ENCODE results near the gene THG1L.
A peak's percentile ranks its signal among the peaks of the same experiment; 100 is the strongest.

THG1L gene

DNA sequence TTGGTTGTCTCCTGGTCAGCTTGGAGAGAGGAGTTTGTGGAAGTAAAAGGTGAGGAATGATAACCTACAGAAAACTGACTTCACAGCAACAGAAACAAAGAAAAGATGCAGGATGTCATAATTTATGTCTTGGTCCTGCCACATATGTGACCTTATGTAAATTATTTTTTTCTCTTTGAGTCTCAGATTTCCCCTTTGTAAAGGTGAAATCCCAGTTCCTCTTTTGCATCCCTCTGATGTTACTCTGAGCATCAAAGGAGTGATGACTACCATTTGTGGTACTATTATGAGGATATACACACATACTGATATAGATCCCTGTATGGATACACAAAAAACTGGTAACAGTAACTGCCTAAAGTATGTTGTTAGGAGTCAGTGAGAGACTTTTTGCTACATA is 1.4 kb upstream of the THG1L start:
- DNase-seq: no peak

DNA sequence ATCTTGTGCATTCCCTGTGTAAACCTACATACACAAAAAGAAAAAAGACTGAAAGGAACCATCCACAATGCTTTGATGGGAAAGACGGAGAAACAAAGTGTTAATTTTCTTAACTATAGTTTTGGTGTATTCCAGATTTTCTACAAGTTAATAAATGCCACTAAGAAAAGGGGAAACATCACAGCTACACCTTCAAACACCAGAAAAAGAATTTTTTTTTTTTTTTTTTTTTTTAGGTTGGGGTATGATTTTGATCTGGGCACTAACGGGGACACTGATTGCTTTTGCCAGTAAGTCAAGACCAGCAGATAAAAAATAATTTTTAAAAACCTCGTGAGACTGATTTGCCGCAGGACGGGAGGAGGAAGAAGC is 334 bp upstream of the THG1L start:
- no peak for DNase-seq

DNA sequence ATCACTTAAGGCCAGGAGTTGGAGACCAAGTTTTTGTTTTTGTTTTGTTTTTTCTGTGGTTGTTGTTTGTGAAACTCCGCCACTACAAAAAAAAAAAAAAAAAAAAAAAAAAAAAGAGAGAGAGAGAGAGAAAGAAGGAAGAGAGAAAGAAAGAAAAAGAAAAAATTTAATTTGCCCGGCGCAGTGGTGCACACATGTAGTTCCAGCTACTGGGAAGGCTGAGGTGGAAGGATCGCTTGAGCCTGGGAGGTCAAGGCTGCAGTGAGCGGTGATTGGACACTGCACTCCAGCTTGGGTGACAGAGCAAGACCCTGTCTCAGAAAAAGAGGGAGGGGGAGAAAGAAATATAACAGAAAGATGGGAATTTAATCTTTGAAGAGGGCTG is 902 bp downstream of the THG1L start:
- DNase-seq: no peak

DNA sequence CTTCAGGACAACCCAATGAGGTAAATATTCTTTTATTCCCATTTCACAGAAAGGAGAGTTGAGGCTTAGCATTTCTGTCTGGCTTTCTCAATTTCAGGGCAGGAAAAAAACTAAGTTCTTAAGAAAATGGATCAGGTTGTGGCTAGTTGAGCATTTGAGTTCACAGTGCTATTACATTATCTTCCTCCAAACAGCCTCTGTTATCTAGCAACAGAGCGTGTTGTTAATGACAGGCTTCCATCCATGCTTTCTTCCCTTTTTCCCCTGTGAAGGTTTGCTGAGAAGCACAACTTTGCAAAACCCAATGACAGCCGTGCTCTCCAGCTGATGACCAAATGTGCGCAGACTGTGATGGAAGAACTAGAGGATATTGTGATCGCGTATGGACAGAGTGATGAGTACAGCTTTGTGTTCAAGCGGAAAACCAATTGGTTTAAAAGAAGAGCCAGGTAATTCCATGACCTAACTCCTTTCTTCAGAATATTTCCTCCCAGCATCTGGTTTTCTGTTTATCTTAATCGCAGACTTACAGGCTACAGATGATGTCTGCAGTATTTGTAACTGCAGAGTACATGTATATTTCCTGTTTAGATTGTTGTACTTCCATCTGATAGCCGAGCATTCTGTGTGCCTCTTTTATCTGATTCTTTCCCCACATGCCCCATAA is 1.5 kb downstream of the THG1L start:
- DNase-seq: no peak

DNA sequence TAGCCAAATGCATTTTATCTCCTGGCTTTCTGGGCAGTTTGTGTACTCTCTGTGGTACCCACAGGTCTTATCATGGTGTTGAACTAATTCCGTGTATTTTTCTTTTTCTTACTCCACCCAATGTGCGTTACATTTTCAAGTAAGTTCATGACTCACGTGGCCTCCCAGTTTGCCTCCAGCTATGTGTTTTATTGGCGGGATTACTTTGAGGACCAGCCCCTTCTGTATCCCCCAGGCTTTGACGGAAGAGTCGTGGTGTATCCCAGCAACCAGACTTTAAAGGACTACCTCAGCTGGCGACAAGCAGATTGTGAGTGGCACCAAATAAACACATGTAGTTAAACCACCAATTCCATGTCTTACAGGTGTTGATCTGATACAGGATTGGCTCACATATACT is 3.2 kb downstream of the THG1L start:
- no peak for DNase-seq

DNA sequence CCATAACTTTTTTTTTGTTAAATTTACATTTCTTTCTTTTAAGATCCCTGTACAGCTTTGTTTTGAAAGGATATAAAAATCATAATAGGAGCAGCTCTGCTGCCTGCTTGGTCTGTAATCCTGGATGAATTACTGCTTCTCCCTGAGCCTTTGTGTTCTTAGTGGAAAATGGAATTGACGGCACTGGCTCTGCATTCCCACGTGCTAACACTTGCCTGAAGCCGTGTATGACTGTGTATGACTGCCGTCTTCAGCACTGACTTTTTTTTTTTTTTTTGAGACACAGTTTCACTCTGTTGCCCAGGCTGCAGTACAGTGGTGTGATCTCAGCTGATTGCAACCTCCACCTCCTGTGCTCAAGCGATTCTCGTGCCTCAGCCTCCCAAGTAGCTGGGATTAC is 4.8 kb downstream of the THG1L start:
- DNase-seq: no peak

DNA sequence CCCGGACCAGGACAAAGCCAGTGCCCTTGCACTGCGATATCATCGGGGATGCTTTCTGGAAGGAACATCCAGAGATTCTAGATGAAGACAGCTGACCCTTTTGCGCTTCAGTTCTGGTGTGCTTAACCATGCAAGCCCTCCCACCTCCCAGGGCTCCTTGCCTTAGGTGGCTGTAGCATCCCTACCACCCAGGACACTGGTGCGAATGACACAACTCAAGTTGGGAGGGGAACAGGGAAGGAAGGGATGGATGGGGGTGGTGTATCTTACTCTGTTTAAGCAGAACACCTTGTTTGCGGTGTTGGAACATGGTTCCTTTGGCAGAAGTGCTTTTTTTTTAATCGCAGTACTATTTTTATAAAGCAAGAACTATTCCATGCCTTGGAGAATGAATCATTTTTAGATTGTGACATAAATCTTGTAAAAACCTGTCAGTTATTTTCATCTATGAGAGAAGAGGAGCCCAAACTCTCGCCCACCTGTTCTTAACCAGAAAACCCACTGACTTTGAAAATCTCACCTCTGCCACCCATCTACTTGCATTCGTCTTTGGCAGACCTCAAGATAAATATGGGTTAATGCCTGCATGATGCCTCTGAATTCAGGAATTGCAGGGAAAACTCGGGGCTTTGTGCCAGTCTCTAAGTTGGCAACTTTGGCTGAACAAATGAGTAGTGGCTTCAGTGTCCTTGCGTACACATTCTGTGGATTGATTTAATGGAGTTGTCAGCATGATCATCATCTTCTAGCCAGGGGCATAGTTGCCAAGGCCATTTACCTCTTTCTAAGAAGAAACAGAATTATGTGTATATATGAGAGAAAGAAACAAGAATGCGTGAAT is 8.4 kb downstream of the THG1L start:
- DNase-seq: no peak

DNA sequence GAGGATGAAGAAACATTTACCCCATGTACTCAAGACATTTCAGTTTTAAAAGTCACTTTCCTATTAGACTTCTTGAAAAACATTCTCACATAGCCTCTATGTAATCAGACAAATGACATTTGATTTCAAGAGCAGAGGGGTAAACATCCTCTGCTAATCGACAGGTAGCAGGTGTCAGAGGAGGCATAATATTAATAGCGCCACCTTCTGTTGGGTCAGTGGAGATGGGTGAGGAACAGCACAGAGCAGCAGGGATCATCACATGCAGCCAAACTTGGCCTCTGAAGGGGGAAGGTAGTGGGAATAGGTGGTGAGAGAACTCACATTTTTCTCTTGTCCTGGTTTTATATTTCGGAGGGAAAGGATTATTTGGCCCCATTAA is 9.0 kb downstream of the THG1L start:
- DNase-seq: no peak

DNA sequence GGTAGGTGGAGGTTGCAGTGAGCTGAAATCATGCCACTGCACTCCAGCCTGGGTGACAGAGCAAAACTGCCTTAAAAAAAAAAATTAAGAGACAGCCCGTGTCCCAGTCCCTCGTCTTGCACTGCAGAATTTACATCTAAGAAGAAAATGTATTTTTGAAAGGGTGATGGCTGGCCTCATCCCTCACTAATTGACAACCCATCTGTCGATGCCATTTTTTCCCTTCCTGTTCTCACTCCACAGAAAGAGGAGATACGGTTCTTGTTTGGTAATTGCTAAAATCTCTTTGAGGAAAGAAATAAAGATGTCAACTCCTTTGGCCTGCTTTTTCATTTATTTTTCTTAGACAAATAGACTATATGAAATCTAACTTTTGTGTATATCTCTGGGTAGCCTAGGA is 9.9 kb downstream of the THG1L start:
- no peak for DNase-seq

DNA sequence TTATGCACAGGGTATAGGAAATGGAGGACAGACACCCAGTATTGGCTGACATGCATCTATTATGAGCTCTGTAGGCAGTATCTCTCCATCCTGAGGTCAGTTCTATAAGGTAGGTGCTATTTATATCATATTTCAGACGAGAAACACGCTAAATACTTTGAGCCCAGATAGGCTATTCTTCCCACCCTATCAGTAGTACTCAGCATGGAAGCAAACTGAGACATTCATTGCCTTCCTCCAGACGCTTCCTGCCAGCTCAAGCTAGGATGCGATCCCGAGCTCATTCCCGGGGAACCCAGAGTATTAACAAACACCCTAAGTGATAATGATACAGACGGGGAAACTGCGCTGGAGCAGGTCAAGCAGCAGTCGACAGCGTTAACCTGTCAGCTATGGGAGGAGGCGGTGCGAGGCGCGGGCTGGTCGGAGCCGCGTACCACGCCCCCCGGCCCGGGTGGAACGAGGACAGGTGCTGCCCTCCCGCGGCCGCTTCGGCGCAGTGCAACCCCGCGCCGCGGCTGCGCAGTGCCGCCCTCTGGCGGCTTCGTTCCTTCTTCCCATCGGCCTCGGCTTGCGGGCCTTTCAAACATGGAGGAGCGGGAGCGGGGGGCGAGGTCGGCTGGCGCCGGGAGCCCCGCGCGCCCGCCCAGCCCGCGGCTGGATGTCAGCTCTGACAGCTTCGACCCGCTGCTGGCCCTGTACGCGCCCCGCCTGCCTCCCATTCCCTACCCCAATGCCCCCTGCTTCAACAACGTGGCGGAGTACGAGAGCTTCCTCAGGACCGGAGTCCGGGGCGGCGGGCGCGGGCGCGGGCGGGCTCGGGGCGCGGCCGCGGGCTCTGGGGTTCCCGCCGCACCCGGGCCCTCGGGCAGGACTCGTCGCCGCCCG is 12.2 kb downstream of the THG1L start, which contains the start of gene LSM11:
LSM11 (plus strand) TSS at position 550 of the 888 bp plus-strand sequence; CDS start at position 589, 39 bp downstream.
- DNase-seq: peak; percentile 78 to 87 (median 80)

DNA sequence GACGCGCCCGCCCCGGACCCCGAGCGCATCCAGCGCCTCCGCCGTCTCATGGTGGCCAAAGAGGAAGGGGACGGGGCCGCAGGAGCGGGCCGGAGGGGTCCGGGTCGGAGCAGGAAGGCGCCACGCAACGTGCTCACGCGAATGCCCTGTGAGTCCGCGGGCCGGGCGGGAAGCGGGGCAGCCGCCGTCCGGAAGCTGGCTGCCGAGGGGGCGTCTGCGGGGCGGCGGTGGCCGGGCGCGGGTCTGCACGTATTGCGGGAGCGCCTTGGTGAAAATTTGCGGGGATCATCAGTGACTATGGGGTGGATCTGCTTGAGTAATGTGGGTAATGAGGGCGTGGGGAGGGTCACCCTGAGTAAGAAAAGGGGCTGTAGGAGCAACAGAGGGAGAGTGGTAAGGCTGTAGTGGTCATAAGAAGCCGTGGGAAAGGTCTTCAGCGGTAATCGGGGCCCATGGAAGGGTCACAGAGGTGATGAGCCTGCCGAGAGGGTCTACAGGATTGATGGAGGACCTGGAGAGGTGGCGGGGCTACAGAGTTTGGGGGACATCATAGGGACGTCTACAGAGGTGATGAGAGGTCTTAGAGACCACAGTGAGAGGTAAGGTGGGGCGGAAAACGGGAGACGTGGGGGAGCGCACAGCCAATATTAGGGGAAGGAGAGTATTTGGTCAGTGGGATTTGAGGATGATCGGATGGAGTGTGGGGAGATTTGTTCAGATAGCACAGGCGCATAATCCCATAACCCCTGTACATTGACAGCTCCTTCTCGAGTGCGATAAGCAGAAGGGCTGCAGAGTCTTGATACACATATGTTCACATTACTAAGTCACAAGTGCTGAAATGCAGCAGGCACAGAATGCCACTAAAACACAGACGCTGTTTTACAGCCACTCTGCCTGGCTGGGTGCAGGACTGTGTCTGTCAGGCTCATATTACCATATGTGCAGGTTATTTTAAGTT is 13.1 kb downstream of the THG1L start:
- DNase-seq: peak in 1 of 4 experiments; percentile 6

DNA sequence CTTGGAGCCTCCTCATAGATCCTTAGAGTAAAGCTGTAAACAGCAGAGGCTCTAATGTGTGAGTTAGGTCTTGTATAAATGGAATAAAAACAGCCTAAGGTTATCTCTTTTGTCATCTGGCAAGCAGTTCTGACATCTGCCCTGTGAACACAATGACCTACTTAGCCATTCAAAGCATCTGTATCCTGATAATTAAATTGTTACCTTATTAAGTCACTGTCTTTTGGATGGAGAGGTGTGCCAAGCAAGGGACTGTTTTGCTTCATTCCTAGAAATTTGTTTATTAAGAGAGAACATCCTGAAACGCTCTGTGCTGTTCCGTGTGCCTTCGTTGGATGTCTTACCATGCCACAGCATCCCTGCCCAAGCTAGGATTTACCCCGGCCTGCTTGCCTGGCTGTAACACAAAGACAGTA is 13.8 kb downstream of the THG1L start:
- no peak for DNase-seq

DNA sequence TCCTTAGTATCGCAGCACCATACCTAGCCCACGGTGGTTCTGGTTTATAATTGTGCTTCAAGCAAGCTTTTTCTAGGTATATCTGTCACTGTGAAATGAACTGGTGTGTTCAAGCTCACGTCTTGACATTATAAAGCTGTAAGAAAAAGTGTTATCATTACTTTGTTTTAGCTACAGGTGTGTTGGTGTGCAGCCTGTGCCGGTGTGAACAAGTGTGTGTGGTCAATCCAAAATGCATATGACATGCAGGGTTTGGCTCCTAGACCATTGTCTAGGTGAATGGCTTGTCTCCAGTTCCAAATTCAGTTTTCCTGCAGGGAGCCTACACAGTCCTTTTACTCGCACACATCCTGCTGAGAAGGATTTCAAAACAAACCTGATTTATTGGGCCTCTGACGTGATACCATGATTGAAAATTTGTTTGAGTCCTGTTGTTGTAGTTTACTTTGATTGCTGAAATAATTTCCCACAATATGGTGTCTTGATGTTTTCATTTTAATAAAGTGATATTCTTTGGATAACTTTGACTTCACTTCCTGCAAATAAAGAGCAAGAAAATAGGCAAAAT is 16.0 kb downstream of the THG1L start:
- DNase-seq: no peak

DNA sequence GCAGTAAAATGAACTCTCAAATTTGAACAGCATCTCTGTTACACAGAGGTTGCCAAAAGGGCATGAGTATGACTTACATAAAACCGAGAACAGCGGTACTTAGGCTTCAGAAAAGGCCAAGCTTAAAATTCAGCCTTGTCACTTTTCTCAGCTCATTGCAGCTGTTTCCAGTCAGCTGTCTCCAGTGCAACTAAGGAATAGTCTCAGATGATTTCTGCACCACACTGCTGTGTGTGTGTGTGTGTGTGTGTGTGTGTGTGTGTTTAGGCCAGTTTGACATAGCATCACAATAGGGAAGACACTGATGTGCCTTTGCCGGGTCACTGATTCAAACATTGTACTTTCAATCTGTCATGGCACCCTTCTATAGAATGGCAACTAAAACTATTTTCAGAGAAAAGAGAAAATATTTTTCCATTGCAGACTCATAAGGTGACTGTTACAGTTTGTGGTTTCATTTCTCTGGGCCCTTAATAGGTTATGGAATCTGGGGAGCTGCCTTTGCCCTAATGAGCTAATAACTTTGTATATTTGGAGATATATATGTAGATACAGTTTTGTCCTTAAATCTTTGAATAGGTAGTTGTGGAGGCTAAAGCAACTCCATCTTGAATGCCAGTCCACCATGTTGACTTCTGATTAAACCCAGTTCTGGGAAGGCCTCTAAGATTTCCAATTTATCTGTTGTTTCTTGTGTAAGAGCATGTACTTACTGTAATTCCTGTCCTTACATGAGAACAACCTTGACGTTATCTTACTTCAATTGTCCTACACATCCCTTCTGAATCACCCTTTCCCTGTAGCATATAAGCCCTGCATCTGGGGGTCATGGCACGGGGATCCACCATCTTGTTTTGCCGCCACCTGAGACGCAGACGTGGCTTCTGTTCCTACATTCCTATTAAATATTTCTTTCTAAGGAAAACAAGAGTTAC is 16.8 kb downstream of the THG1L start:
- DNase-seq: no peak

DNA sequence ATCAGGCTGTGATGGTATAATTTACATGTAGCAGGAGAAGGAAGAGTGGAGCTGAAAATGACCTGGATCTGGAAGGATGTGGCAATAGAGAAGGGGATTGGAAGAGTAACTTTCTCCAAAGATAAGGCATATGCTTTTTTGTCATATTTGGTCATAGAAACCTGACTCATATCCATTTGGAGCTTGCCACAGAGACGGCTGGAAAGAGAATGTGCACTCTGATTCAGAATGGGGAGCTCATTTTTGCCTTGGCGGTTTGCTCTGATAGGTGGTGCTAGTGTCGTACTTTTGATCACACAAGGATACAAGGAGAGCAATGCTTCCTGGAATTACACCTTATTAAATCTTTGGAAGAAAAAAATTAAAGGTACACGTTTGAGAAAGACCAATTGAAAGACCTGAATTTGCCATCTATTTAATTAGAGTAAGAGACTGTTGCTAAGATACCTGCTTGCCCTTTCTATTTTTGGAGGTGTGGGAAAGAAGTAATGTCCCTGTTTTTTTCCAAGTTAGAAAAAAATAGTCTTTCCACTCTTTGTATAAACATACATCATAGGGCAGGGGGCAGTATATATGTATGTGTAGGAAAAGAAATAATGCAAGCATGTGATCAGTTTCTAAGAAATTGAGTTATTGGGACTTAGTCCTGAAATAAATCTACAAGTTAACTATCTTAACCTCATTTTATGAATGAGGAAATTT is 17.7 kb downstream of the THG1L start:
- DNase-seq: no peak

DNA sequence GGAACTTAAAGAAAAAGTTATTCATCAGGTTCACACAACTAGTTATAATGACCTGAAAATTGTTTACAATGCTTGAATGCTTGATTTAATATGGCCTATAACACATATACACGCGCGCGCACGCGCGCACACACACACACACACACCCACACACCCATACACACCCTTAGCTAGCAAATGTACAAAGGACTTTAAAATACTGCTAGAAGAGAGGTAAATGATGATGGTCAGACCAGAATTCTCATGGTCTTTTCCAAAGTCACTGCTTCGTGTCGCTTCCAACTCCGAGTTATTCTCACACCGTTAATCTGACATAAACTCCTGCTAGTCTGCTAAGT is 18.2 kb downstream of the THG1L start:
- DNase-seq: no peak

DNA sequence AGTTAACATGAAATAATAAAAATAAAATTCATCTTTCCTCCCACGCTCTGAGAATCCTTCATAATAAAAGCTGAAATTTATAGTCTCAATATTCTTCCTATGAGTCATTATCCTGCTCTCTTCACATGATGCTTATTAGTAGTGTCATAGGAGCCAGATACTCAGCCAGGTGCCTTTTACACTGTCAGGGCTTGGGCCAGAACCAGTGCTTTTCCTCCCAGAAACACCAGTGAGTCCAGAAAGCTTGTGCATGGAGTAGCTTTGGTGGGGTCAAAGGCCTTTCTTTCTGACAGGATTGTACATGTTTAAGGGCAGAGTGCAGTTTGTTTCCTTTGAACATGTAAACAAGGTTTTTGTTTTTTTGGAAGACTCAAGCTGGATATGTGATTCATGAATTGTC is 19.1 kb downstream of the THG1L start:
- no peak for DNase-seq

DNA sequence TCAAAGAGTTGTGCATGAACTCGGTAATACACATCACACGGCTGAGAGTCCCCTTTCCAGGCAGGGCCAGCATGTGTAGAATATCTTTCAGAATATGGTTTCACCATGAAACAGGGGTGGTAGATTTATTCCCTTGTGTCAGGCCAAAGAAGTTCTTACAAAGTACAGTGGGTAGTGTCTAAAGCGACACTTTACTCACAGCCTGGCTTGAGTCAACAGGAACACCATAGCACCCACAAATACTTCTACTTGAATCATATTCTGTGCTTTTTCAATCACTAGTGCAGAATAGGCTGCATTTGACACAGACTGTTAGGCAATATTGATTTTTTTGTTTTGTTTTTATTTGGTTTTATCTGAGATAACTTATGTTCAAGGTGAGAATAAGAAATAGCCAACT is 24.9 kb downstream of the THG1L start:
- DNase-seq: no peak

DNA sequence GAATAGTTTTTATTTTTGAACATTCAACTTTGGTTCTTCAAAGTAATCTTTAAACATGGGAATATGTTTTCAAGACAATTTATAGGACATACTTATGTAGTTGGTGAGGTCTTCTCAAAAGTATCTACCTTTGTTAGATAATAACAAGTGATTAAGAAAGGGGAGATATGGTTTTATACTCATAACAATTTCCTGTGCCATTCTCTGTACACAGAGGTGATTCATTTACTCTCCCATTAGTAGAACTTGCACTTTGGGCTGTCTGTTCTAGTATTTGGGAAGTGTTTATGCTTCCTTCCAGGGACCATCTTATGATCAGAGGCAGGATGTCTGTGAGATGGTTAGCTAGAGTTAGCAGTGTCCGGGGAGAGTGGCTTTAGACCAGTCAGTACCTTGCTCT is 27.5 kb downstream of the THG1L start:
- DNase-seq: no peak

All from activated naive CD4-positive, alpha-beta T cell (primary cell).